Measurements from ENCODE around the gene CNTRL.
A peak's percentile ranks its signal among the peaks of the same experiment; 100 is the strongest.

CNTRL gene

DNA sequence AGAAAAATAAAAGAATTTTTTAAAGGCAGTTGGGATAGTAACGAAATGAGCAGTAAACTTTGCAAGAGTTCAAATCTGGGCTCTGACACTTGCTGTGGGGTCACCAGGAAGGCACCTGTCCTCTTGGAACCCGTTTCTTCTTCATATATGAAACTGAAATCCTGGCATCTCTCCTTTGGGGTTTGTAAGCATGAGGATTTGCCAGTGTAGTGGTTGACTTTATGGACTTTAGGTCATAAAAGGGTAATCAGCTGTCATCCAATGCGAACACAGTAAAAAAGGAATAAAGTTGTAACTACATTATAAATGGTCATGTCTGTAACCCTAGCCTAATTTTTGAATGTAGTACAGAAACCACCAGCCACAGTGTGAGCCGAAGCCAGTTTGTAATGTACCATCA is 125.6 kb downstream of the CNTRL start:
- peak overlapping the region; percentile 80 for H3K4me3 ChIP-seq (ENCODE audit: low read length)
- H3K9me3 ChIP-seq (ENCODE audit: control insufficient read depth, insufficient read depth, low read length) = no peaks in the 10 kb centered on the region
- TF ChIP-seq, protein P1, sequence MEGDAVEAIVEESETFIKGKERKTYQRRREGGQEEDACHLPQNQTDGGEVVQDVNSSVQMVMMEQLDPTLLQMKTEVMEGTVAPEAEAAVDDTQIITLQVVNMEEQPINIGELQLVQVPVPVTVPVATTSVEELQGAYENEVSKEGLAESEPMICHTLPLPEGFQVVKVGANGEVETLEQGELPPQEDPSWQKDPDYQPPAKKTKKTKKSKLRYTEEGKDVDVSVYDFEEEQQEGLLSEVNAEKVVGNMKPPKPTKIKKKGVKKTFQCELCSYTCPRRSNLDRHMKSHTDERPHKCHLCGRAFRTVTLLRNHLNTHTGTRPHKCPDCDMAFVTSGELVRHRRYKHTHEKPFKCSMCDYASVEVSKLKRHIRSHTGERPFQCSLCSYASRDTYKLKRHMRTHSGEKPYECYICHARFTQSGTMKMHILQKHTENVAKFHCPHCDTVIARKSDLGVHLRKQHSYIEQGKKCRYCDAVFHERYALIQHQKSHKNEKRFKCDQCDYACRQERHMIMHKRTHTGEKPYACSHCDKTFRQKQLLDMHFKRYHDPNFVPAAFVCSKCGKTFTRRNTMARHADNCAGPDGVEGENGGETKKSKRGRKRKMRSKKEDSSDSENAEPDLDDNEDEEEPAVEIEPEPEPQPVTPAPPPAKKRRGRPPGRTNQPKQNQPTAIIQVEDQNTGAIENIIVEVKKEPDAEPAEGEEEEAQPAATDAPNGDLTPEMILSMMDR (IDR thresholded peaks at IDR 0.05; ENCODE audit: low read depth, low read length, poor library complexity, severe bottlenecking) = no peak
- no peak for TF ChIP-seq EZH2phosphoT487 (IDR thresholded peaks at IDR 0.05; ENCODE audit: borderline replicate concordance, low read length)
- peak overlapping the region; percentile 93 for H3K4me2 ChIP-seq (ENCODE audit: low read length)
- peaks cover 37% of the 10 kb centered on the region for H3K36me3 ChIP-seq (ENCODE audit: control insufficient read depth, low read length)
- H3K4me1 ChIP-seq (ENCODE audit: control insufficient read depth, low read length) = peaks cover 78% of the 10 kb centered on the region
- H3K9me2 ChIP-seq (replicated peaks; ENCODE audit: control insufficient read depth, low read length) = no peaks in the 10 kb centered on the region
- H3K27me3 ChIP-seq (ENCODE audit: control insufficient read depth, low read length) = no peaks in the 10 kb centered on the region
- H3F3A ChIP-seq (ENCODE audit: control insufficient read depth, insufficient read depth) = no peaks in the 10 kb centered on the region; the same call in 1 of the 2 replicates
- H3K27ac ChIP-seq (ENCODE audit: low read depth, low read length) = peak overlapping the region; percentile 75; the same call in 1 of the 2 replicates
- H3K79me2 ChIP-seq (ENCODE audit: control insufficient read depth, low read length) = peaks cover 82% of the 10 kb centered on the region
- peaks cover 26% of the 10 kb centered on the region for H4K20me1 ChIP-seq (ENCODE audit: control insufficient read depth, insufficient read depth, low read depth, low read length)

DNA sequence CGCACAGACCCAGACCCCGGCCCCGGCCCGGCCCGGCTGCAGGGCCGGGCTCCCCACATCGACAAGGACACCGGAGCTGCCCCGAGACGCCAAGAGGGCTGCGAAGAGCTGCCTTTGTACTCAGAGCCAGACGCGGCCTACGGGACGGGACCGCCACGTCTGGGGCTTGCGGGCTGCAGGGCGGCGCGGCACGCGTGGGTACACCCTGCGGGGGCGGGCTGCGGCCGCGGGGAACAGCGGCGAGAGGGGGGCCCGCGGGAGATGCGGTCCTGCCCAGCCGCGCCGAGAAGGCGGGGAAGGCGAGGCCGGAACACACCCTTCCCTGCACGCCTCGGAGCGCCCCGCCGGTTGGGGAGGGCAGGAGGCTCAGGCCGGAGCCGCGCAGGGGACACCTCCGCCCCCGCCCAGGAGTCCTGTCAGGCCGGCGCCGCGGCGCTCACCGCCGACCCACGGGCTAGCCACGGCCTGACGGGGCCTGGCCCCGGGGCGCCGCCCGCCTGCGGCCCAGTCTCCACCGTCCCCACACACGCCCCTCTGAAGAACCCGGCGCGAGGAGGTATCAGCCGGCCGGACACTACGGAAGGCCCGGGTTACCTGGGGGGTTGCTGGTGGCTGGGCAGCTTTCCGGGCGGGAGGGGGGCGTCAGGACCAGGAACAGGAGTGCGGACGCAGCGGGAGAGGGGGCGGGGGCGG is 126.4 kb downstream of the CNTRL start:
- Histone ChIP-seq H3K4me2 (ENCODE audit: low read length) (peak overlapping the region; percentile 93), H3K27me3 (ENCODE audit: control insufficient read depth, low read length) (no peaks in the 10 kb centered on the region), H3K4me1 (ENCODE audit: control insufficient read depth, low read length) (peaks cover 78% of the 10 kb centered on the region), H3K9me2 (replicated peaks; ENCODE audit: control insufficient read depth, low read length) (no peaks in the 10 kb centered on the region), H3K4me3 (ENCODE audit: low read length) (peak overlapping the region; percentile 80), H3K9me3 (ENCODE audit: control insufficient read depth, insufficient read depth, low read length) (no peaks in the 10 kb centered on the region), H3K79me2 (ENCODE audit: control insufficient read depth, low read length) (peaks cover 74% of the 10 kb centered on the region), H3K27ac (ENCODE audit: low read depth, low read length) (peak overlapping the region; percentile 75), H3K36me3 (ENCODE audit: control insufficient read depth, low read length) (peaks cover 37% of the 10 kb centered on the region), H3F3A (ENCODE audit: control insufficient read depth, insufficient read depth) (no peaks in the 10 kb centered on the region; the same call in 1 of the 2 replicates), H4K20me1 (ENCODE audit: control insufficient read depth, insufficient read depth, low read depth, low read length) (peaks cover 19% of the 10 kb centered on the region)
- no peak for TF ChIP-seq EZH2phosphoT487 (IDR thresholded peaks at IDR 0.05; ENCODE audit: borderline replicate concordance, low read length)
- TF ChIP-seq, protein P1 (IDR thresholded peaks at IDR 0.05; ENCODE audit: low read depth, low read length, poor library complexity, severe bottlenecking) = no peak

DNA sequence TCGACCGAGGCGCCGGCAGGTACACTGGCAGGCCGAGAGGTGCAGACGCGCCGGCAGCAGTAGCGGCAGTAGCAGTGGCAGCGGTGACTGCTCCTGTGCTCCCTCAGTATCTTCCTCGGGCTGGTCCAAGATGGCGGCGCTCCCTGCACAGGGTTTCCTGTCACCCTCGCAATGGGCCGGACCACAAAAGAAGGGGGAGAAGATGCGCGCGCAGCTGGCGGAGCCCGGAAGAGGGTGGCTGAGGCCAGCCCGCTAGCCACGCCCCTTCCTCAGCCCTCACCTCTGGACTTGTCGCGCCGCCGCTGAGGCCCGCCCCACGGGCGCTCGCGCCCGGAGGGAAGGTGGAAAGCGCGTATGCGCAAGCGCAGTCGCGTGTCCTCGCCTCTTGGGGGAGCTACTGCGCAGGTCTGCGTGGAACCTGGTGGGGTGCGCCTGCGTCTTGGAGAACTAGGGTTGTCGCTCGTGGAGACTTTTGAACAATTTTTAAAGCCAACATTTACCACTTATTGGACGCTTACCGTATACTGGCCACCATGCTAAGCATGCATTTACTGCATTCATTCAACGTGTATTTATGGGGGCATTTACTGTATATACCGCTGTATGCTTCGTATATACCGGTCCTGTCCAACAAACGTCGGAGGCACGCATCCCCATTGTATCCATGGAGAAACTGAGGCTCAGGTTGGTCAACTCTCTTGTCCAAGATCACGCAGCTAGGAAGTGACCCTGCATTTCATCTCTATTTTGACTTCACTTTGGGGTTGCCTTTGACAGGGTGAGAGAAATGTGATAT is 127.2 kb downstream of the CNTRL start, which contains the start of gene RAB14:
TSS of gene RAB14 (minus strand) at position 132 of the 796 bp plus-strand sequence. CDS start 8,457 bp downstream, outside the sequence.
- Histone ChIP-seq H3K4me2 (ENCODE audit: low read length) (peak within 1 kb of the TSS; percentile 93), H3K9me3 (ENCODE audit: control insufficient read depth, insufficient read depth, low read length) (no peaks in the 10 kb centered on the region), H3K9me2 (replicated peaks; ENCODE audit: control insufficient read depth, low read length) (no peaks in the 10 kb centered on the region), H3K79me2 (ENCODE audit: control insufficient read depth, low read length) (peaks cover 66% of the 10 kb centered on the region), H3K4me3 (ENCODE audit: low read length) (peak within 1 kb of the TSS; percentile 80), H3K27me3 (ENCODE audit: control insufficient read depth, low read length) (no peaks in the 10 kb centered on the region), H3K36me3 (ENCODE audit: control insufficient read depth, low read length) (peaks cover 37% of the 10 kb centered on the region), H3K4me1 (ENCODE audit: control insufficient read depth, low read length) (peaks cover 78% of the 10 kb centered on the region), H3K27ac (ENCODE audit: low read depth, low read length) (peak within 1 kb of the TSS; percentile 75), H4K20me1 (ENCODE audit: control insufficient read depth, insufficient read depth, low read depth, low read length) (peaks cover 19% of the 10 kb centered on the region), H3F3A (ENCODE audit: control insufficient read depth, insufficient read depth) (peaks cover 2% of the 10 kb centered on the region)
- TF ChIP-seq, protein P1 (IDR thresholded peaks at IDR 0.05; ENCODE audit: low read depth, low read length, poor library complexity, severe bottlenecking) = peak; percentile 72
- TF ChIP-seq EZH2phosphoT487 (IDR thresholded peaks at IDR 0.05; ENCODE audit: borderline replicate concordance, low read length) = no peak
